ENCODE data around the gene PRKACB. TPM values are rescaled to one million over a fixed set of nuclear protein-coding genes. Genes with fewer than 3 reads are reported as not detected.
"Not testable (repeated sequence)": the region's sequence is repeated elsewhere in the genome, so short reads cannot be mapped to it uniquely, and the experiment has no call there.

Gene PRKACB
- polyA plus RNA-seq, 1 donor: 18.8 TPM

GRCh38 chr1:84269306-84269705, 125.2 kb downstream of the PRKACB start:
- no peak for DNase-seq (ENCODE audit: low read depth)

- no peak for DNase-seq (ENCODE audit: low read depth)
Measured at GRCh38 chr1:84271441-84272151, 127.5 kb downstream of the PRKACB start.

GRCh38 chr1:84272401-84272800, 128.3 kb downstream of the PRKACB start:
- DNase-seq (ENCODE audit: low read depth): no peak

GRCh38 chr1:84277343-84278059, 133.4 kb downstream of the PRKACB start:
- no peak for DNase-seq (ENCODE audit: low read depth)

- no peak for DNase-seq (ENCODE audit: low read depth)
Measured at GRCh38 chr1:84278905-84279304, 134.8 kb downstream of the PRKACB start.

GRCh38 chr1:84280912-84281311, 136.8 kb downstream of the PRKACB start:
- DNase-seq (ENCODE audit: low read depth): no peak

GRCh38 chr1:84282780-84283333, 138.8 kb downstream of the PRKACB start:
- DNase-seq (ENCODE audit: low read depth): no peak

GRCh38 chr1:84283381-84283780, 139.3 kb downstream of the PRKACB start:
- DNase-seq (ENCODE audit: low read depth): no peak

- DNase-seq (ENCODE audit: low read depth): no peak
Measured at GRCh38 chr1:84286071-84286470, 142.0 kb downstream of the PRKACB start.

GRCh38 chr1:84287389-84287788, 143.3 kb downstream of the PRKACB start:
- not testable (repeated sequence) for DNase-seq (ENCODE audit: low read depth)

Other genes starting within 250 kb of the PRKACB start
- 33.0 TPM for gene TTLL7, start 145.1 kb upstream of the PRKACB start, polyA plus RNA-seq (ENCODE audit: insufficient read length)
- gene SAMD13, start 157.4 kb downstream of the PRKACB start, polyA plus RNA-seq (ENCODE audit: insufficient read length): 10.4 TPM